A673 (cell line): Measurements from ENCODE around the gene GJB4.

Experiments
- EZH2 ChIP-seq: fragments of 200-600 bp; sonication (generic); IDR thresholded peaks from 2 replicates; pipeline ENCODE4 v1.6.1; 2017; ENCODE audit warnings: borderline replicate concordance, low read depth, mild to moderate bottlenecking, mixed read lengths, antibody characterized with exemption, low read length; ENCODE audit not compliant: poor library complexity, severe bottlenecking
- TF ChIP-seq, protein P1 (sequence below): fragments of 300-800, 200-600 bp; sonication (generic); conservative IDR thresholded peaks from 2 replicates; pipeline ENCODE4 v1.5.1; 2017; ENCODE audit warnings: low read depth, mild to moderate bottlenecking, antibody characterized with exemption, low read length, moderate library complexity, mixed read lengths

DNA sequence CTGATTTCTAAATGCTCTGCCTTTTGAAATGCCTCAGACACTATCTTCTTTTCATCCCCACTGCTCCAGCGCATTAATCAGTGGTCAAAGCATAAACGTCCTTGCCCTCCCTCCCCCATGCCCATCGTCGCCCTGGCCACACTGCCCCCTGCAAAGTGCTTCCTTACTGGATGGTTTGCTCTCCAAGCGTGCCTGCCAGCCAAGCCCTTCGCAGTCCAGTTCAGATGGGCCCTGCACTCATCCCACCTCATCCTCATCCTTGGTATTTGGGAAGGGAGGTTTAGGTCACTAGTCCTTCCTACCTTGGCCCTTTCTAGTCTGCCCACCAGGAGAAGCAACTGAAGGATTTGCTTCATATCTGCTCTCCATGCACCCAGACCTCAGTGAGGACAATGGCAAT is 36.4 kb downstream of the GJB4 start:
- TF ChIP-seq, protein P1, sequence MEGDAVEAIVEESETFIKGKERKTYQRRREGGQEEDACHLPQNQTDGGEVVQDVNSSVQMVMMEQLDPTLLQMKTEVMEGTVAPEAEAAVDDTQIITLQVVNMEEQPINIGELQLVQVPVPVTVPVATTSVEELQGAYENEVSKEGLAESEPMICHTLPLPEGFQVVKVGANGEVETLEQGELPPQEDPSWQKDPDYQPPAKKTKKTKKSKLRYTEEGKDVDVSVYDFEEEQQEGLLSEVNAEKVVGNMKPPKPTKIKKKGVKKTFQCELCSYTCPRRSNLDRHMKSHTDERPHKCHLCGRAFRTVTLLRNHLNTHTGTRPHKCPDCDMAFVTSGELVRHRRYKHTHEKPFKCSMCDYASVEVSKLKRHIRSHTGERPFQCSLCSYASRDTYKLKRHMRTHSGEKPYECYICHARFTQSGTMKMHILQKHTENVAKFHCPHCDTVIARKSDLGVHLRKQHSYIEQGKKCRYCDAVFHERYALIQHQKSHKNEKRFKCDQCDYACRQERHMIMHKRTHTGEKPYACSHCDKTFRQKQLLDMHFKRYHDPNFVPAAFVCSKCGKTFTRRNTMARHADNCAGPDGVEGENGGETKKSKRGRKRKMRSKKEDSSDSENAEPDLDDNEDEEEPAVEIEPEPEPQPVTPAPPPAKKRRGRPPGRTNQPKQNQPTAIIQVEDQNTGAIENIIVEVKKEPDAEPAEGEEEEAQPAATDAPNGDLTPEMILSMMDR: no peak
- no peak for TF ChIP-seq EZH2
